Measurements from ENCODE around the gene HFE. TPM values are rescaled to one million over a fixed set of nuclear protein-coding genes. Genes with fewer than 3 reads are reported as not detected.
A peak's percentile ranks its signal among the peaks of the same experiment; 100 is the strongest.
"Not testable (repeated sequence)": the region's sequence is repeated elsewhere in the genome, so short reads cannot be mapped to it uniquely, and the experiment has no call there.

The HFE gene
- total RNA-seq, 4 donors from 2014 or later: 7.5 to 9.8 (median 8.3) TPM

GRCh38 chr6:26115226-26115625 lies 28.0 kb downstream of the HFE start:
- peaks cover 7% of the 10 kb centered on the region in 2 donors for H3K4me1 ChIP-seq
- no peak overlapping the region for H3K4me3 ChIP-seq (replicated peaks in 1 of 3)
- 89 to 92% methylated on average over 5 of the region's 5 CpGs for WGBS, 2 donors
- no peaks in the 10 kb centered on the region for H3K36me3 ChIP-seq
- no peak overlapping the region for H3K27ac ChIP-seq
- TF ChIP-seq CTCF (IDR thresholded peaks at IDR 0.05): no peak
- TF ChIP-seq POLR2A (IDR thresholded peaks at IDR 0.05): no peak
- H3K27me3 ChIP-seq: no peaks in the 10 kb centered on the region
- intact Hi-C loops (cut with DNase I): no loop called here
- no peaks in the 10 kb centered on the region for H3K9me3 ChIP-seq
- DNase-seq: no peak

GRCh38 chr6:26116267-26116666 lies 29.0 kb downstream of the HFE start:
- Histone ChIP-seq H3K27ac (no peak overlapping the region), H3K36me3 (no peaks in the 10 kb centered on the region), H3K27me3 (no peaks in the 10 kb centered on the region), H3K4me3 (replicated peaks in 1 of 3) (no peak overlapping the region), H3K9me3 (no peaks in the 10 kb centered on the region), H3K4me1 (peaks cover 7% of the 10 kb centered on the region in 2 donors)
- WGBS, 2 donors: 95 to 99% methylated on average over 4 of the region's 4 CpGs
- no peak for TF ChIP-seq CTCF (IDR thresholded peaks at IDR 0.05)
- no peak for TF ChIP-seq POLR2A (IDR thresholded peaks at IDR 0.05)
- no peak for DNase-seq
- intact Hi-C loops (cut with DNase I): no loop called here

GRCh38 chr6:26118999-26119398 lies 31.8 kb downstream of the HFE start:
- DNase-seq: peak; percentile 51 to 57
- WGBS, 2 donors: 37 to 45% methylated on average over 7 of the region's 7 CpGs
- Histone ChIP-seq H3K9me3 (no peaks in the 10 kb centered on the region), H3K4me1 (peaks cover 7% of the 10 kb centered on the region in 2 donors), H3K36me3 (no peaks in the 10 kb centered on the region), H3K27me3 (no peaks in the 10 kb centered on the region), H3K27ac (peak overlapping the region; percentile 14 to 35 (median 33)), H3K4me3 (replicated peaks in 1 of 3) (no peak overlapping the region)
- TF ChIP-seq POLR2A (IDR thresholded peaks at IDR 0.05) (no peak), CTCF (IDR thresholded peaks at IDR 0.05) (no peak)
- intact Hi-C loops (cut with DNase I): no loop called here

- H3K27ac ChIP-seq; H3K36me3 ChIP-seq; H3K4me3 ChIP-seq (replicated peaks in 1 of 3); DNase-seq; H3K4me1 ChIP-seq; H3K27me3 ChIP-seq; H3K9me3 ChIP-seq: not testable (repeated sequence)
- whole genome bisulfite sequencing, 2 donors: 97 to 98% methylated on average over 8 of the region's 8 CpGs
- intact Hi-C loops (cut with DNase I): loop anchor here (10.0 kb wide), 1 partner anchor 65 kb away; a partner anchor contains a TSS
Observed at GRCh38 chr6:26120115-26120514, 32.9 kb downstream of the HFE start.

- Histone ChIP-seq H3K27ac (no peak overlapping the region), H3K4me1 (peaks cover 7% of the 10 kb centered on the region in 2 donors), H3K4me3 (replicated peaks in 1 of 3) (no peak overlapping the region), H3K27me3 (no peaks in the 10 kb centered on the region), H3K9me3 (no peaks in the 10 kb centered on the region), H3K36me3 (no peaks in the 10 kb centered on the region)
- TF ChIP-seq CTCF (IDR thresholded peaks at IDR 0.05) (no peak), POLR2A (IDR thresholded peaks at IDR 0.05) (no peak)
- 78 to 79% methylated on average over 3 of the region's 3 CpGs for WGBS, 2 donors
- DNase-seq: no peak
- intact Hi-C loops (cut with DNase I): loop anchor here (10.0 kb wide), 1 partner anchor 64 kb away; a partner anchor contains a TSS
Observed at GRCh38 chr6:26120807-26121140, 33.5 kb downstream of the HFE start.
